Measurements from ENCODE around the gene PNMA8C.

DNA sequence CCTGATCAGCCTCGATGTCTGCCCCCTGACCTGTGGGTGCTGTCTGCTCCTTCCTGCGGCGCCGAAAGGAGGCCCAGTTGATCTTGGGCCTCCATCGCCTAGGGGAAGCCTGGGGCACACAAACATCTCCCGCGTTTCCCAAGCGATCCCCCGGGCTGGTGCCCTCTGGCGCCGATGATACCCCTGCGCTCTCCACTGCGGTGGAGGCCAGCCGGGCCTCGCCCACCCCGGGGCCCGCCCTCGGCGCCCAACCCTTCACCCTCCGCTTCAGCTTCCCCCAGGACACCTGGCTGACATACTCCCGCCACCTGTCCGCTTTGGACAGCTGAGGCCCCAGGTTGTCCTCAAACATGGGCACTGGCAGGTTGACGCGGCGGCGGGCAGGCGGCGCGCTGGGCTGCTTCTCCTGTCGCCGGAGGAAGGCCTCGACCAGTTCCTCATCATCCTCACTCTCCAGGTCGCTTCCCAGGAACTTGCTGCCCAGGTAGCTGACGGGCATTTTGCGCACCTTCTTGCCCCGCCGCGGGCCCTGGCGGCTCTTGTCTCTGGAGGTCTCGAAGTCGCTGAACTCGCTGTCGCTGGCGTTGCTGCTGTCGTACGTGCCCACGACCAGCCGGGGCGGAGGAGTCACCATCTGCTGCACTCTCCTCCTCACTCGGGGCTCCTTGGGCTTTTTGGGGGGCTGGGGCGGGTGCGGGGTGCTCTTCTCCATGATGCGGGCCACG, 16.6 kb downstream of the PNMA8C start:
- TF ChIP-seq CTCF (IDR thresholded peaks at IDR 0.05) (no peak), EP300 (IDR thresholded peaks at IDR 0.05) (no peak)
